ENCODE results near the gene NR1H4. TPM values are rescaled to one million over a fixed set of nuclear protein-coding genes. Genes with fewer than 3 reads are reported as not detected.
A peak's percentile ranks its signal among the peaks of the same experiment; 100 is the strongest.
"Not testable (repeated sequence)": the region's sequence is repeated elsewhere in the genome, so short reads cannot be mapped to it uniquely, and the experiment has no call there.

The NR1H4 gene
- total RNA-seq, 1 donor from 2014 or later: 61.6 TPM

DNA sequence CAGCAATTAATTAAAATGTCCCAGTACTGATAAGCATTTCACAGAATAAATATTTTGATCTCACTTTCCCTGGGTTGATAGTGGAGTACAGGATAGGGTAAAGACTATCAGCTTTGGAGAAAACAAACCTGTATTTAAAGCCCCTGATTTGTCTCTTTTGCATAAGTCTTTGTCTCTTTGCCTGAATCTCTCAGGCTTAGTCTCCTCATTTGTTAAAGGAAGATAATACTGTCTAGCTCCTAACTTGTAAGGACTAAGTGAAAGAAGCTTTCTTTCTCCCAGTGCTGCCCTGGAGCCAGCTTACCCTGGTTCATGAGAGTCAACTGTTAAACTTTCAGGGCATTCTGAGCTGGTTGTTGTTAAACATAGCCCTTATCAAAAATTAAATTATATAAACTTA, 5.5 kb upstream of the NR1H4 start:
- DNase-seq (ENCODE audit: low spot score) (no peak), ATAC-seq (no peak)

DNA sequence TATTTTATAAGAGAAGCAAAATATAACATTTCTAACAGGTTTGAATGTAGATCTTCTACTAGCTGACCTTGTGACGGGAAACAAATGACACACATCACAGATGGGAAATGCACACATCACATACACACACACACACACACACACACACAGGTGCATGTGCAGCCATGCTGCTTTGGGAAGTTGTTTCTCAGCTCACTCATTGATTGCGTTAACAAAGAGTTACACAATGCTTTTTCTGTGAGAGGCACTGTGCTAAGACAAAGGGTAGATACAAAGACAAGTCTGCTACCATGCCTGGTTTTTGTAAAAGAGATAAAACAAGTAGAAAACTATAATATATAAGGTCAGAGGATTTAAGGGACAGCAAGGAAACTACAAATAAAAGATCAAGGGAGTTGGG, 1.3 kb upstream of the NR1H4 start:
- no peak for ATAC-seq
- no peak for DNase-seq (ENCODE audit: low spot score)

DNA sequence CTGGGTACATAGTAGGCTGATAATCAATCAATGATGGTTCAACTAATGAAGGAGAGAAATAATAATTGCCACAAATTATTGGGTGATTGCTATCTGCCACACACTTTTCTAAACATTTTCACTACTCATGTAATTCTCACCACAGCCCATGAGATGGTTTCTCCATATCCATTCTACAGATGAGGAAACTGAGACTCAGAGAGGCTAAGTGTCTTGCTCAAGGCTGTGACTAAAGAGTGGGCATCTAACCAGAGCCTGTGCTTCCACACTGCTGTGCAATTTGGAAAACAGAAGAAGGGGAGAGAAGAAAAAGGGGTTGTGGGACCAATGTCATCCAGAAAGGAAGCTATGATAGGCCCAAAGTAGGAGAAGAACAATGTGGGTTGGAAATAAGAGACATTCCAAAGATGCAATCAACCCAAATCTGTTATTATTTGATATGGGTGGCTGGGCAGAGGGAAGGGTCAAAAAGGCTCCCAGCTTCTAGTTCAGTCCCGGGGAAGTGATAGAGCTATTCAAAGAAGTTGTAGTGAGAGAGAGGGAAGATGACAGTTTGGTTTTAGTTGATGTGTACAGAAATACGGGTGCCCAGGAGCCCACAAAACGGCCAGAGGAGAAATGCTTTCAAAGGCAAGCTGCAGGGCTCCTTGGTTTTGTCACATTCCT, 483 bp upstream of the NR1H4 start:
- DNase-seq (ENCODE audit: low spot score): no peak
- no peak for ATAC-seq

DNA sequence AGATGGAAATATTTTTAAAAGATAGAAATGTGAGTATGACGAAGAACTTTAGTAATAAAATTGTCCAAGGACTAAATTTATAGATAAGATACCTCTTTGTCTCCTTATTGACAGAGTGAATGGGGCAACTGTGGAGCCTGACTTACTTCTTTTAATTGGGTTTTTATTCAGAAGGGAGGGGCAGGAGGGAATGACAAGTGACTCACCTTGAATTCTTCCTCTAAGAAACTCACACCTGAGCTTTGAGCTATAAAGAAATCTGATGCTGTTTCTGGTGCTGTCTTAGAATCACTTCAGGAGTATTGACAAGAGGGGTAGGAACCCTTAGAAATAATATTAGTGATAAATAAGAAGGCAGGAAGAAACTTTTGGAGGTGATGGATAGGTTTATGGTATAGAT, 951 bp downstream of the NR1H4 start:
- DNase-seq (ENCODE audit: low spot score) (no peak), ATAC-seq (no peak)

DNA sequence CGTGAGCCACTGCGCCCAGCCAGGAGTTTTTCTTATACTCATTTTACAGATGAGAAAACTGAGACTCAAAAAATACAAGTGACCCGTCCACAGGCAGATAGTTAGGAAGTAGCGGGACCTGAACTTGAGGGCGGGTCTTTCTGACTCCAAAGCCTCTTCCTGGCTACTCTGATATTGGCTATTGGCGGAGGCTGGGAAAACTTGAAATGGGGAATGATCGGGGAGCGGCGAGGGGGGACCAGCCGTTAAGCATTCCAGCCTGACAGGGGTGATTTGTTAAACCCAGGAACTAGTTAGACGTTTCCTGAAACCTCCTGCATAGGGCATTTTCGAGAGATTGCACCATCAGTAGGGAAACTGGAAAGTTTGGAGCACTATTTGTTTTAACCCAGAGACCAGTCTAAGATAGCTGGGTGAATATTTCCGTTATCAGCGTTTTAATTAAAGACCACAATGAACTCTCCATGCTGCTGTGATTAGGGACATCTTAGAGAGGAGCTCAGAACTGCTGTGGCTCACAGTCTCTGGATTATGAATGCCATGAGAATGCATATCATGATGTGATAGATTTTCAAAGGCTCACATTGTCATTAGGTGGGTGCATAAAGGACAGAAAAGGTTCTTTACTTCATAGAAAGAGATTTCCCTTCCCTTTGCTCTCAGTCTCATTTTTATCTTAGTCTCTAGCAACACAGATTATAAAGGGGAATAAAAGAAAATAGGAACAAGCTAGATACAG, 2.5 kb downstream of the NR1H4 start:
- ATAC-seq: peak; percentile 57
- DNase-seq (ENCODE audit: low spot score): peak; percentile 49

DNA sequence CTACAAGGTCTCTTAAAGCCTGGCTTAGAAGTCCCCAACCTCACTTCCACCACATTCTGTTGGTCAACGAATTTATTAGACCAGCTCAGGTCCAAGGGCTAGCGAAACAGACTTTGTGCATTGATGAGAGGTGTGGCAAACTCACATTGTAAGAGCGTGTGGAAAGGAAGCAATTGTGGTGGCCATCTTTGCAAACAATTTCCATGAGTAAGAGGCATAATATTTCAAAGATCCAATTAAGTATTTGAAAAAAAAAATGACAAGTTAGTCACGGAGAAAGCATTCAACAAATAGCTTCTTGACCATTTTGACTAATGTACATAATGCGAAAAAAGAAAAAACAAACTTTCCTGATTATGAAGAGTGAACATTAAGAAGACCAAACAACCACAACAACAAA, 7.4 kb downstream of the NR1H4 start:
- DNase-seq (ENCODE audit: low spot score) (no peak), ATAC-seq (no peak)

DNA sequence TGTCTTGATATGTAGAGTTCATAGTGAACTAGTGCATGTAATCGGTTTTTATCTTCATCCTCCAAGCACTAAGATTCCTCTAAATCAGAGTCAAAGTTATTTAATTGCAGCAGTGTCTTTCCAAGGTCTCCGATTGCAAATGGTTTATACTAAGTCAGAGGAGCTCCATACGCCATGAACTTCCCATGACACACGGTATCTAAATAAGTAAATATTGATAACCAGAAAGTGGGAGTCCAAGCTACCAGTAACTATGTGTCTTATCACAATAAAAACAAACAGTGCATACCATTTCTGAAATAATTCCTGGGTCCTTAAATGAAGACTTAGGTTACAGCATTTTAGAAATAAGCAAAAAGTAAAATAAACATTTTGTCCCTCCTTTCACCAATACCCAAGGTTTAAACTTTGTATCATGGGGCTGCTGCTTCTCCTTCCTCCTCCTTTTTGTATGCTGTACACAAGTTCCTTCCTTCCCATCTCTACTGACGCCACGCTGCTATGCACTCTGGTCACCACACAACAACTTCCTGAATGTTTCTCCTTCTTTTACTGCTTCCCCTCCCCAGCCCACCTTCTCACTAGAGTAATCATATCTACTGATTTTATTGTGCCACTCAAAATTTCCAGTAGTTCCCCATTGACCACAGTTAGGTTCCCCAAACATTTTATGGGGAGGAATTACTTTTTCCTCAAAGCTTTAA, 10.7 kb downstream of the NR1H4 start:
- DNase-seq (ENCODE audit: low spot score) (no peak), ATAC-seq (peak; percentile 64)

DNA sequence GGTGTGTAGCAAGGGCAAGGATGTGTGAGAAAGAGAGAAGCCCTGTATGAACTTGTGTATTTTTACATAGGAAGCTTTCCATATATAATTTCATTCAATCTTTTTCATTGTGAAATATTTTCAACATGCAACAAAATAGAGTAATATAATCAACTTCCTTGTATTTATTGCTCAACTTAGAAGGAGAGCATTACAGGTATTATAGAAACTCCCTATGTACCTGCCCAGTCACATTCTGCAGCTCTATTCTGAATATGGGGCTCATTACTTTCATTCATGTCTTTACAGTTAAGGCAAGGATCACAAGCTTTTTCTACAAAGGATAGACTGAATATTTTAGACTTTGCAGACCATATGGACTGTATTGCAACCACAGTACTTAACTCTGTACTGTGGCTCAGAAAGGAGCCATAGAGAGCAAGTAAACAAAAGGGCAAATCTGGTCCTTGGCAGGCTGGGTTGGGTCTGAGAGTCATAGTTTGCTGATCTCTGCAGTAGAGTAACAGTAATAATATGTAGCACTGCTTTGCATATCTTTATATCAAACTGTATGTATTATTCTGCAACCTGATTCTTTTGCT, 11.3 kb downstream of the NR1H4 start:
- ATAC-seq (peak; percentile 67), DNase-seq (ENCODE audit: low spot score) (no peak)

DNA sequence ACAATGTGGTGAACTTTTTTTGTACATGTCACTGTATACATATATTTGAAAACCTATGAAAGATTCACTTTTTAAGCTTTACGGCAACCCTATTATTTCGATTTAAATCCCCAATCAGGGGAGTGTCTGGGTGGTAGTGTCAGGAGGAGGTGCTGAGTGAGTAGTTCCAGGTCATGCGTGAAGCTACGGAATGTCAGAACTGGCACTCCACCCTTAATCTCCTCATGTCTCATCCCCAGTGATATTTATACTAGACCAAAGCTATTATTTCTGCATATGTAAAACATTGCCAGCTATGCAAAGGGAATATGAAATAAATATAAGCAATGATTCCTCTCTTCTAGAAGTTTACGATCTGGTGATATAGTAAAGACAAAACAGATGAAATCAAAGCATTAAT, 12.3 kb downstream of the NR1H4 start:
- DNase-seq (ENCODE audit: low spot score) (no peak), ATAC-seq (no peak)

DNA sequence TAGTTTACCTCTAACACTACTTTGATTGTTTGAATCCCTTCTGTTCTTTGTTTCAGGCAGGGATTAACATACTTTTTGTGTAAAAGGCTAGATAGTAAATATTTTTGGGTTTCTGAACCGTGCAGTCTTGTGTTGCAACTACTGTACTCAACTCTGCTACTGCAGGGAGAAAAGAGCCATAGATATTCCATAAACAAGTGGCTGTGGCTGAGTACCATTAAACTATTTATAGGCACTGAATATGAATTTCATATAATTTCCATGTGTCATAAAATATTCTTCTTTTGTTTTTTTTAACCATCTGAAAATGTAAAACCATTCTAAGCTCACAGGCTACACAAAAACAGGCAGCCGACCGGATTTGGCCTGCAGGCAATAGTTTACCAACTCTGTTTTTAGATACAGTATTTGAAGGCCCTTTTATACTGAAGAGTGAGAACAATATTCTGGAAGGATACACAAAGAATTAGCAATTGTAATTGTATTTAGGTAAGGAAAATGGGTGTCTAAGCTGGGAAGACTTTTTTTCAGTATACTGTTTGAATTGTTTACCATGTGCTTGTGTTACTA, 15.7 kb downstream of the NR1H4 start:
- ATAC-seq (peak; percentile 41), DNase-seq (ENCODE audit: low spot score) (no peak)

DNA sequence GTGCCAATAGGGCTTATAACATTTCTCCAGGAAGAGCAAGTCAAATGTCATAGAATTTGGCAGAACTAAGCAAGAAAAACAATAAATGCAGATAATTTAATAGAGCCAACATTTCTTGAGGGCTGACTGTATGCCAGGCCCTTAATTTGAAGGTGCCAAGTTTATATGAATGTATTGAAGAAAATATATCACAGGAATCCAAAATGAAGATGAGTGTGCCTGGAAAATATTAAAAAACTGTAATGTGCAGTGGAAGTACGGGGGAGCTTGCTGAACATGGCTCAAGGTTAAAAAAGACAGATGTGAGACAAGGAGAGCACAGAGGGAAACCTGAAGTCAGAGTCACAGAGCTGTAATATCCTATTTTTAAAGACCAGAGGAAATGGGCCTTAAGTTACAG, 16.4 kb downstream of the NR1H4 start:
- ATAC-seq (peak; percentile 8), DNase-seq (ENCODE audit: low spot score) (no peak)

DNA sequence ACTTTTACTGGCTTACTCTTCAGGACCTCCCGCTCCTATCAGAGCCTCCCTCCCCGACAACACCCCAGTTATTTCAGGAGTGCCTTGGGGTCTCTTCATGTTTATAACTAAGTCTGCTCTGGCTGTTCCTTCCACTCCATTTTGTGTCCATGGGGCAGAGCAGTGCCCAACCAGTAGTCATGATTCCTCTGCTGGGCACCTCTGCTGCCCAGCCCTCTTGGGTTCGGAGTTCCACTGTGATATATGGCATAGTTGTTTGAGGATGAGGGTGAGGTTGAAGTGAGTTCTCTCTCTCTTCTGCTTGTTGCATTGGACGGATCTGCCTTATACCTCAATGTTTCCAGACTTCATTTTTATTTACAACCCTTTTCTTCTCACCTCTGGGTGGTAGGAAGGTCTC, 17.4 kb downstream of the NR1H4 start:
- DNase-seq (ENCODE audit: low spot score) (no peak), ATAC-seq (peak; percentile 34)

DNA sequence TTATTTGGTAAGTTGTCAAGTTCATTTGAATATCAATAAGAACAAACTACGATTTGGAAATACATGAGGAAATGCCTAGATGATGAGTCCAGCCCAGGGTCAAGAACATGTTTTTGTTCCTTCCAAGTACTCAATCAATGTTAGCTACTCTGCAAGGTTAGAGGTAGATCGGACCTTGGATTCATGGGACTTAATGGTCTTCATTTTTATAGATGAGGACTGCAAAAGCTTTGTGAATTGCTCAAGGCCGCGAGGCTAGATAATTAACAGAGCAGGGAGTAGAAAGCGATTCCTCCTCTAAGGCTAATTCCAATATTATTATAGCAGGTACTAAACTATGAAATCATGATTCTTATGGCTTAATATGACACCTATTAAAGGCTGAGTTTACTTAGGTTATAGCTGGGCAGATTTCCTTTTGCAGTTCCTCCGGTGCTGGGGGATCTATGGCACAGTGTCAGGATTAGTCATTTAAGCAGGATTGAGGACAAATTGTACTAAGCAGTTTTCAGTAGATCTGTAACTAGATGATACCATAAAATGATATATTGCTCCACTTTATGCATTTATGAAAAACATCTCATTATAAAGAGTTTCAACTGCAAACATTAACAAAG, 19.8 kb downstream of the NR1H4 start:
- DNase-seq (ENCODE audit: low spot score): no peak
- ATAC-seq: no peak

DNA sequence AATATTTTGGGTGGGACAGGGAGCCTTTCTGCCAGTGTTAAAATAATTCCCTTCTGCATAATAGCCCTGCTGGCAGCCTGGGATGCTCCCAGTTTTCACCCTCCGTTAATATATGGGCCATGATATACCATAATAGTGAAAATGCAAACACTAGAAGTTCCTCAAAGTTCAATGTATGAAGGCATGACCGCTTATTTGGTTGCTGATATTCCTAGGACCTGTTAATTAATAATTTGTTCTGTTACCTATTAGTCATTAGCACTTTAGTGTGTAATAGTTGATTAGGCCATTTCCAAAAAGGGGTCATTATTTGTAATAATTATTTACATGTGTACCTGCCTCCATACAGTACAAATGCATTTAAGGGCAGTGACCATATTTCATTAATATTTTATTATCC, 20.4 kb downstream of the NR1H4 start:
- ATAC-seq: no peak
- no peak for DNase-seq (ENCODE audit: low spot score)

DNA sequence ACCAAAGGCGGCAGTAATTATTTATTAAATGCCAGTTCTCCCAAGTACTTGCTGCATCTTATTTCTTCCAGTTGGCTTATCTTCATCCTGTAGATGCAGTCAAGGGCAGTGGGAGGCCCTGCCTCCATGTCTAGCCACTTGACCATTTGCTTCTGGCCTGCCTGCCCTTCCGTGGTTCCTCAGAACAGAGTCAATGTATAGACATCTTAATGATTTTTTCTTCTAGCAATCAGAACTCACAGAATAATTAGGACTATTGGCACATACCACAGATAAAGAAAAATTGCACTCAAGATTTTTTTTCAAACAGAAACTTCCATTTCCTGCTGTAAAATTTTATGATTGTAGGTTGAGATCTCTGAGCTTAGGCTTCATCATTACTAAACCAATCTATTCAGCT, 20.9 kb downstream of the NR1H4 start:
- ATAC-seq: no peak
- DNase-seq (ENCODE audit: low spot score): no peak

DNA sequence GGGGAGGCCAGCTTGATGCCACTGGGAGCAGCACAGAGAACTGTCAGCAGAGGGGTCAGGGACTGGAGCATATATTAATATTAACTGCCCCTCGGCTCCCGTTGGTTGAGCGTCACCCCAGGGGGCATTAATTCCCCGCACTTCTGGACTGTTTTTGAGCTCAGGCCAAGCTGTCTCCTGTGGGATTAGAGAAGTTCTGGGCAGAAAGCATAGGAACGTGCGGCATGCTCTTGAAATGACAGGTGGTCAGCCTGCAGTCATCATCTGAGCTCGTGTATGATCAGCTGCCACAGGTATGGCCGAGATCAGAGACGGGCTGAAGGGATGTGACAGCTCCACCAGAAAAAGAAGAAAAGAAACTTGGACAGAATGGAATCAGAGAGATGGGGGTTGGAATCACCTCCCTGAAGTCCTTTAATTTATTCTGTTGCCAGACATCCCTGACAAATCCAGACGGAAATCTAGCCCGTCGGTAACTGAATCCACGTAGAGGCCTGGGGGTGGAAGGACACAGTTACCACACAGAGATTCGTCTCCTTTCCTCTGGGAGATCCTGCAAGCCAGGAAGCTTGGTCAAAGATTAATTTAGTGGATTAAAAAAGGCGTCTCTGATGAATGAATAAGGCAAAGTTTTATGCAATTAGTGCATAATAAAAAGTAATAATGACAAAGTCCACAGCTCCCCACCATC, 23.6 kb downstream of the NR1H4 start:
- ATAC-seq (peak; percentile 24), DNase-seq (ENCODE audit: low spot score) (no peak)

DNA sequence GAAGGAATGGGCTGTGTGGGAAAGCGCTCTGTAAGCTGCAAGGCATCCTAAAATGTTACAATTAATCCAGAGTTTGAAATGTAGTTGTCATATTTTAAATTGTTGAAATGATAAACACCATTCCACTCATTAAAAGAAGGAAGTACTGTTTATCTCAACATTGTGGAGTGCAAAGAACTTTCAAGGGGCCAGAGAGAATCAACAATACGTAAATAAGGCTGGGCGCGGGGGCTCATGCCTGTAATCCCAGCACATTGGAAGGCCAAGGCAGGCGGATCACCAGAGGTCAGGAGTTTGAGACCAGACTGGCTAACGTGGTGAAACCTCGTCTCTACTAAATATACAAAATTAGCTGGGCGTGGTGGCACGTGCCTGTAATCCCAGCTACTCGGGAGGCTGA, 24.5 kb downstream of the NR1H4 start:
- no peak for ATAC-seq
- DNase-seq (ENCODE audit: low spot score): no peak

DNA sequence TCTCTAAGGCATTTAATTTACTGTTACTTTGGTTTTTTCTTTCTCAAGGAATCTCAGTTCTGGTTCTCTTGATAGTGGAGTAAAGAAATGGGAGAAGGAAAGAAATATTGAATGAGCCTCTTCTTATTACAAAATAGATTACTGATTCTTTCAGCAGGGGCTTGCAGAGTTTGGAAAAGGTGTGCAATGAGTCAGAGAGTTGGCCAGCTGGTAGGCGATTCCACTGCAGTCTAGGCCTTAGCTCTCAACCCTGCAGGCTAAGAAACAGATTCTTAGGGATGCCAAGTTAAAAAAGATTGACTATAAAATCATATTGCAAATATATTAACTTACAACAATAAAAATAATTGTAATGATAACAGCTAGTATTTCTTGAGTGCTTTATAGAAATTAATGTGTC, 25.8 kb downstream of the NR1H4 start:
- DNase-seq (ENCODE audit: low spot score): no peak
- no peak for ATAC-seq

DNA sequence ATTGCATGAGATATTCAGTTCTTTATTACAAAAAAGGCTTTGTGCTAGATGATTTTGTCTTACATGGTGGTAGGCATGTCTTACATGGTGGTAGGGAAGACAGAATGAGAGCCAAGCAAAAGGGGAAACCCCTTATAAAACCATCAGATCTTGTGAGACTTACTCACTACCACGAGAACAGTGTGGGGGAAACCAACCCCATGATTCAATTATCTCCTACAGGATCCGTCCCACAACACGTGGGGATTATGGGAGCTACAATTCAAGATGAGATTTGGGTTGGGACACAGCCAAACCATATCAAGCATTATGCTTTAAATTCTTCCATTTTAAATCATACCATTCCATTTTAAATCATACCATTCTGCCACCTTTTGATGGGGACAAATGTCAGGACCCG, 29.1 kb downstream of the NR1H4 start:
- not testable (repeated sequence) for ATAC-seq; DNase-seq (ENCODE audit: low spot score)

DNA sequence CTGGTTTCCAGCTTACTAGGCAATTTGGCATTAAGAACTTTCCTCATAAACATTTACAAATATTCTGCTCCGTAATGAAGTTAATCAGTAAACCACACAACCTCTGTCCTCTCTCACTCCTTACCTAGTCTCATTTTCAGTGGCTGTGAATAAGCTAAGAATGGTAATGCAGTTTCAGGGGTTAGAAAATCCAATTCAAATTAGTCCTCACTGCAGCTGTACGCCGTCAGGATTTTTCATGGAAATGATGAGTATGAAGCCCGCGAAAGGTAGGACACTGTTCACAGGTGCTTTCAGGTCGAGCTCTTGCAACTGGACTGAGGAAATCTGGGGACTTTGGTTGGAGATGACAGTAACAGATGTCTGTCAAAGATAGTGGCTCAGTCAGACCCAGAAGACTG, 29.6 kb downstream of the NR1H4 start:
- peak; percentile 73 for ATAC-seq

More for the DNA sequence above, 29.6 kb downstream of the NR1H4 start:
- DNase-seq (ENCODE audit: low spot score): peak; percentile 51

All from left lobe of liver (tissue), 2 donors.